ENCODE data around the gene LST1. TPM values are rescaled to one million over a fixed set of nuclear protein-coding genes. Genes with fewer than 3 reads are reported as not detected.
A peak's percentile ranks its signal among the peaks of the same experiment; 100 is the strongest.

LST1 gene
- total and polyA plus RNA-seq, 2 of the 8 experiments (the other 6 are each of a cell fraction or from before 2014, with no cell fraction given), result not detected

DNA sequence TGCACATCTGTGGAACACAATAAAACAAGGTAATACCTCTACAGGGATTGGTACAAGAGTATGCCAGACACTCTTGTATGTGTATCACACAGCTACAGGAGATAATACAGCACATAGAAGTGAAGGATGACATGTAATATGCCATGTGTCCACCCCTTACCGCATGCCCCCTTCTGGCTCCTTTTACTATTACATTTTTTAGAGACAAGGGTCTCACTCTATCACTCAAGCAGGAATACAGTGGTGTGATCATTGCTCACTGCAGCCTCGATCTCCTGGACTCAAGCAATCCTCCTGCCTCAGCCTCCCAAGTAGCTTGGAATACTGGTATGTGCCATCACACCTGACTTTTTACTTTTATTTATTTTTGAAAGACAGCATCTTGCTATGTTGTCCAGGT lies 10.9 kb downstream of the LST1 start (continued):
- TF ChIP-seq, protein P1, sequence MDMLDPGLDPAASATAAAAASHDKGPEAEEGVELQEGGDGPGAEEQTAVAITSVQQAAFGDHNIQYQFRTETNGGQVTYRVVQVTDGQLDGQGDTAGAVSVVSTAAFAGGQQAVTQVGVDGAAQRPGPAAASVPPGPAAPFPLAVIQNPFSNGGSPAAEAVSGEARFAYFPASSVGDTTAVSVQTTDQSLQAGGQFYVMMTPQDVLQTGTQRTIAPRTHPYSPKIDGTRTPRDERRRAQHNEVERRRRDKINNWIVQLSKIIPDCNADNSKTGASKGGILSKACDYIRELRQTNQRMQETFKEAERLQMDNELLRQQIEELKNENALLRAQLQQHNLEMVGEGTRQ (IDR thresholded peaks at IDR 0.05; ENCODE audit: low read length), result no peak
- TF ChIP-seq KDM1A (IDR thresholded peaks at IDR 0.05; ENCODE audit: borderline replicate concordance, low read length) (0 out of 2 replicates have a peak, but pooled peaks have one; percentile 31), CHD2 (IDR thresholded peaks at IDR 0.05; ENCODE audit: low read length) (no peak), RNF2 (IDR thresholded peaks at IDR 0.05; ENCODE audit: borderline replicate concordance, low read depth, low read length, missing control alignments, poor library complexity, severe bottlenecking) (no peak), BCL11A (IDR thresholded peaks at IDR 0.05; ENCODE audit: low read depth in 2 of 2, low read length in 2 of 2) (no peak), FOSL1 (IDR thresholded peaks at IDR 0.05; ENCODE audit: insufficient read depth, low read depth, low read length) (no peak), RAD21 (IDR thresholded peaks at IDR 0.05 in 1 of 2, conservative IDR thresholded peaks at IDR 0.05 in 1 of 2; ENCODE audit: low read depth in 2 of 2, low read length in 2 of 2) (peak; percentile 26 to 40; a peak in 3 of 4 replicates), SUZ12 (IDR thresholded peaks at IDR 0.05; ENCODE audit: low read length) (no peak), ZNF274 (IDR thresholded peaks at IDR 0.05; ENCODE audit: borderline replicate concordance, extremely low read depth, low read length) (no peak), HDAC2 (IDR thresholded peaks at IDR 0.05; ENCODE audit: borderline replicate concordance in 1 of 2, low read depth in 2 of 2, low read length in 2 of 2) (no peak), CTBP2 (IDR thresholded peaks at IDR 0.05; ENCODE audit: borderline replicate concordance, insufficient read depth, insufficient read length, low read length) (no peak), YY1 (IDR thresholded peaks at IDR 0.05; ENCODE audit: low read depth, low read length) (no peak), RFX5 (IDR thresholded peaks at IDR 0.05; ENCODE audit: borderline replicate concordance, low read depth, low read length) (no peak), POLR2A (IDR thresholded peaks at IDR 0.05; ENCODE audit: control extremely low read depth in 1 of 2, low read depth in 2 of 2, low read length in 2 of 2) (no peak)
- TF ChIP-seq, protein P2, sequence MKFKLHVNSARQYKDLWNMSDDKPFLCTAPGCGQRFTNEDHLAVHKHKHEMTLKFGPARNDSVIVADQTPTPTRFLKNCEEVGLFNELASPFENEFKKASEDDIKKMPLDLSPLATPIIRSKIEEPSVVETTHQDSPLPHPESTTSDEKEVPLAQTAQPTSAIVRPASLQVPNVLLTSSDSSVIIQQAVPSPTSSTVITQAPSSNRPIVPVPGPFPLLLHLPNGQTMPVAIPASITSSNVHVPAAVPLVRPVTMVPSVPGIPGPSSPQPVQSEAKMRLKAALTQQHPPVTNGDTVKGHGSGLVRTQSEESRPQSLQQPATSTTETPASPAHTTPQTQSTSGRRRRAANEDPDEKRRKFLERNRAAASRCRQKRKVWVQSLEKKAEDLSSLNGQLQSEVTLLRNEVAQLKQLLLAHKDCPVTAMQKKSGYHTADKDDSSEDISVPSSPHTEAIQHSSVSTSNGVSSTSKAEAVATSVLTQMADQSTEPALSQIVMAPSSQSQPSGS (IDR thresholded peaks at IDR 0.05; ENCODE audit: low read length), result no peak
- TF ChIP-seq, protein P3, sequence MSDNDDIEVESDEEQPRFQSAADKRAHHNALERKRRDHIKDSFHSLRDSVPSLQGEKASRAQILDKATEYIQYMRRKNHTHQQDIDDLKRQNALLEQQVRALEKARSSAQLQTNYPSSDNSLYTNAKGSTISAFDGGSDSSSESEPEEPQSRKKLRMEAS (IDR thresholded peaks at IDR 0.05), result peak; percentile 43; the same call in 1 of the 2 replicates
- TF ChIP-seq, protein P4, sequence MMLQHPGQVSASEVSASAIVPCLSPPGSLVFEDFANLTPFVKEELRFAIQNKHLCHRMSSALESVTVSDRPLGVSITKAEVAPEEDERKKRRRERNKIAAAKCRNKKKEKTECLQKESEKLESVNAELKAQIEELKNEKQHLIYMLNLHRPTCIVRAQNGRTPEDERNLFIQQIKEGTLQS (IDR thresholded peaks at IDR 0.05; ENCODE audit: insufficient read depth, low read depth, low read length), result no peak
